GM12892 (cell line): ENCODE results near the gene RNF151.

Experiments used
- POLR2A ChIP-seq: IDR thresholded peaks from 2 replicates; pipeline ENCODE4 v1.6.1; 2011; ENCODE audit warnings: low read depth, low read length, control low read depth
- TAF1 ChIP-seq: IDR thresholded peaks from 2 replicates; pipeline ENCODE4 v1.6.1; 2011; ENCODE audit warnings: low read depth, mild to moderate bottlenecking, control low read depth, low read length, borderline replicate concordance

DNA sequence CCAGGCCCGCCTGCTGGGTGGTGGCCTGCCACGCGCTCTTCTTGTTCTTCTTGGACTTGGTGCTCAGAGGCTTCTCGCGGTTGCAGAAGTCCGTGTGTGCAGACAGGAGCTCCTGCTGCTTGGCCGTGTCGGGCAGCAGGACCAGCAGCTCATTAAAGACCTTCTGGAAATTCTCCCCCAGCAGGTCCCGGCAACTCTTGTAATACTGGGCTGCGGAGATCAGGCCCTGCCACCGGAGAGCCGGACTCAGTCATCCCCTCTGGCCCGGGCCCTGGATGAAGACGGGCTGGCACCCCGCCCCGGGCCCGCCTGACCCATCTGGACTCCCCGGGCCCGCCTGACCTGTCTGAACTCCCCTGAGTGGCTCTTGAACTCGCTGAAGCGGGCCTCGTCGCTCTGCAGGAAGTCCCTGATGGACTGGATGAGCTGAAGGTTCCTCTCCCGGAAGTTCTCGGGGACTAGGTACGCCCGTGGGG, 31.7 kb downstream of the RNF151 start:
- TF ChIP-seq TAF1 (no peak), POLR2A (no peak)
